ENCODE results near the gene SORT1. TPM values are rescaled to one million over a fixed set of nuclear protein-coding genes. Genes with fewer than 3 reads are reported as not detected.
A peak's percentile ranks its signal among the peaks of the same experiment; 100 is the strongest.

SORT1 gene
- total and polyA plus RNA-seq, 2 of the 13 experiments (the other 11 are each of a cell fraction or from before 2014, with no cell fraction given), result 32.4 to 93.0 TPM

- BruUV-seq (replicated peaks), result no TSS peak
- H3K36me3 ChIP-seq (replicated peaks in 1 of 2; ENCODE audit: control insufficient read depth in 1 of 2, insufficient read depth in 2 of 2, low read length in 2 of 2), result peaks cover 7 to 17% of the 10 kb centered on the region in 2 experiments; a peak in 4 of 5 replicates
- H3K79me2 ChIP-seq (ENCODE audit: insufficient read depth, low read length), result peaks cover 29% of the 10 kb centered on the region
- no peaks in the 10 kb centered on the region for H4K20me1 ChIP-seq (ENCODE audit: insufficient read depth, low read length)
- no peak for ATAC-seq
- intact Hi-C loops (cut with micrococcal nuclease; ENCODE audit: unreplicated experiment) (loop anchor here (1.0 to 10.0 kb wide), 3 partner anchors 47 to 305 kb away; partner anchors contain the start of gene TMEM167B), in situ Hi-C loops (cut with HindIII; ENCODE audit: extremely low pct_ligation_motif_present, low pct_unique_long_range_greater_than_20kb) (no loop called here)
- peak; percentile 72 for DNase-seq (ENCODE audit: low spot score)
- H3K4me2 ChIP-seq (ENCODE audit: low read depth, low read length), result peak overlapping the region; percentile 80
- H3K4me3 ChIP-seq (replicated peaks in 1 of 3; ENCODE audit: insufficient read depth in 1 of 3, low read depth in 2 of 3, low read length in 3 of 3), result no peak overlapping the region
- CTCF ChIA-PET (ENCODE audit: low intra/inter-chr PET ratio, low total read pairs), result interaction anchor here (1.3 to 4.5 kb wide), 3 partner anchors 122 to 160 kb away, joined by 4 to 76 read pairs (median 18); no protein-coding TSS in a partner anchor
- H3K4me1 ChIP-seq (ENCODE audit: insufficient read depth, low read length), result peaks cover 33% of the 10 kb centered on the region
- peak; percentile 77 for FAIRE-seq
- H2AFZ ChIP-seq (ENCODE audit: low read length), result no peak overlapping the region
- H3K9me3 ChIP-seq (ENCODE audit: low read length), result no peaks in the 10 kb centered on the region
- POLR2A ChIA-PET, result interaction anchor here (0.7 to 2.7 kb wide), 7 partner anchors 93 to 186 kb away, joined by 3 to 25 read pairs (median 9); partner anchors contain the start of genes MYBPHL and SARS1
- H3K27ac ChIP-seq (ENCODE audit: extremely low read length, insufficient read depth, low read length), result peak overlapping the region; percentile 61
- no peaks in the 10 kb centered on the region; a peak in 1 of 5 replicates for H3K27me3 ChIP-seq (ENCODE audit: control insufficient read depth in 1 of 2, insufficient read depth in 2 of 2, low read length in 2 of 2)
- no peak overlapping the region; the same call in 1 of the 2 replicates for H3K9ac ChIP-seq (ENCODE audit: insufficient read depth, low read depth, low read length)
- WGBS (ENCODE audit: low lambda C conversion rate), result 53% methylated on average over 2 of the region's 2 CpGs
- TF ChIP-seq HOXA5 (CRISPR knock-in tag; IDR thresholded peaks at IDR 0.05), result peak; percentile 75; the same call in 1 of the 2 replicates
- TF ChIP-seq SOX5 (CRISPR knock-in tag; IDR thresholded peaks at IDR 0.05; ENCODE audit: borderline replicate concordance), result peak; percentile 93
- TF ChIP-seq THAP11 (CRISPR knock-in tag; IDR thresholded peaks at IDR 0.05), result peak; percentile 32; the same call in 1 of the 2 replicates
- TF ChIP-seq ELF4 (CRISPR knock-in tag; IDR thresholded peaks at IDR 0.05; ENCODE audit: borderline replicate concordance), result no peak
- TF ChIP-seq ZNF547 (CRISPR knock-in tag; IDR thresholded peaks at IDR 0.05), result no peak
- TF ChIP-seq MXI1 (IDR thresholded peaks at IDR 0.05; ENCODE audit: borderline replicate concordance, low read depth, low read length), result 0 out of 3 replicates have a peak, but pooled peaks have one; percentile 21
- no peak for TF ChIP-seq MAX (IDR thresholded peaks at IDR 0.05)
- TF ChIP-seq SOX6 (IDR thresholded peaks at IDR 0.05), result no peak
- peak; percentile 82; the same call in 1 of the 2 replicates for TF ChIP-seq SOX6 (CRISPR knock-in tag; IDR thresholded peaks at IDR 0.05)
- no peak for TF ChIP-seq SOX13 (IDR thresholded peaks at IDR 0.05)
- TF ChIP-seq SOX13 (CRISPR knock-in tag; conservative IDR thresholded peaks at IDR 0.05 in 1 of 2, IDR thresholded peaks at IDR 0.05 in 1 of 2), result peak in 1 of 2 experiments; percentile 96; a peak in 2 of 4 replicates
- peak; percentile 73 for TF ChIP-seq SMC3 (IDR thresholded peaks at IDR 0.05; ENCODE audit: low read length)
- TF ChIP-seq MZF1 (CRISPR knock-in tag; IDR thresholded peaks at IDR 0.05; ENCODE audit: borderline replicate concordance), result no peak
- TF ChIP-seq ZNF569 (CRISPR knock-in tag; IDR thresholded peaks at IDR 0.05; ENCODE audit: borderline replicate concordance), result no peak
- TF ChIP-seq ZNF414 (CRISPR knock-in tag; IDR thresholded peaks at IDR 0.05), result no peak
- TF ChIP-seq ELF3 (CRISPR knock-in tag; IDR thresholded peaks at IDR 0.05), result 0 out of 2 replicates have a peak, but pooled peaks have one; percentile 17
- TF ChIP-seq RAD21 (CRISPR knock-in tag; IDR thresholded peaks at IDR 0.05), result peak; percentile 61; the same call in 1 of the 2 replicates
- TF ChIP-seq, protein P1, sequence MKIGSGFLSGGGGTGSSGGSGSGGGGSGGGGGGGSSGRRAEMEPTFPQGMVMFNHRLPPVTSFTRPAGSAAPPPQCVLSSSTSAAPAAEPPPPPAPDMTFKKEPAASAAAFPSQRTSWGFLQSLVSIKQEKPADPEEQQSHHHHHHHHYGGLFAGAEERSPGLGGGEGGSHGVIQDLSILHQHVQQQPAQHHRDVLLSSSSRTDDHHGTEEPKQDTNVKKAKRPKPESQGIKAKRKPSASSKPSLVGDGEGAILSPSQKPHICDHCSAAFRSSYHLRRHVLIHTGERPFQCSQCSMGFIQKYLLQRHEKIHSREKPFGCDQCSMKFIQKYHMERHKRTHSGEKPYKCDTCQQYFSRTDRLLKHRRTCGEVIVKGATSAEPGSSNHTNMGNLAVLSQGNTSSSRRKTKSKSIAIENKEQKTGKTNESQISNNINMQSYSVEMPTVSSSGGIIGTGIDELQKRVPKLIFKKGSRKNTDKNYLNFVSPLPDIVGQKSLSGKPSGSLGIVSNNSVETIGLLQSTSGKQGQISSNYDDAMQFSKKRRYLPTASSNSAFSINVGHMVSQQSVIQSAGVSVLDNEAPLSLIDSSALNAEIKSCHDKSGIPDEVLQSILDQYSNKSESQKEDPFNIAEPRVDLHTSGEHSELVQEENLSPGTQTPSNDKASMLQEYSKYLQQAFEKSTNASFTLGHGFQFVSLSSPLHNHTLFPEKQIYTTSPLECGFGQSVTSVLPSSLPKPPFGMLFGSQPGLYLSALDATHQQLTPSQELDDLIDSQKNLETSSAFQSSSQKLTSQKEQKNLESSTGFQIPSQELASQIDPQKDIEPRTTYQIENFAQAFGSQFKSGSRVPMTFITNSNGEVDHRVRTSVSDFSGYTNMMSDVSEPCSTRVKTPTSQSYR (CRISPR knock-in tag; IDR thresholded peaks at IDR 0.05; ENCODE audit: borderline replicate concordance), result peak; percentile 21; the same call in 1 of the 2 replicates
- no peak for TF ChIP-seq ZNF766 (CRISPR knock-in tag; IDR thresholded peaks at IDR 0.05; ENCODE audit: borderline replicate concordance)
These were observed 1.7 kb upstream of the SORT1 start for GRCh38 chr1:109399326-109399957.
